GM18519 (cell line): Measurements from ENCODE around the gene PEMT.

ENCODE experiments used
- ATAC-seq: cut with Tn5 transposase; IDR thresholded peaks from one replicate; pipeline ENCODE4 v1.9.1; 2021; ENCODE audit warnings: mild to moderate bottlenecking, moderate library complexity; ENCODE audit not compliant: unreplicated experiment, low FRiP score

Gene PEMT

GRCh38 chr17:17538417-17539391, 52.8 kb downstream of the PEMT start:
- no peak for ATAC-seq

- no peak for ATAC-seq
Observed at GRCh38 chr17:17537311-17538099, 54.0 kb downstream of the PEMT start.

- no peak for ATAC-seq
Observed at GRCh38 chr17:17536702-17537101, 54.8 kb downstream of the PEMT start.

- ATAC-seq, result no peak
Observed at GRCh38 chr17:17535957-17536356, 55.6 kb downstream of the PEMT start.

GRCh38 chr17:17533901-17534441, 57.5 kb downstream of the PEMT start:
- no peak for ATAC-seq

- ATAC-seq, result no peak
Observed at GRCh38 chr17:17532991-17533390, 58.5 kb downstream of the PEMT start.

- no peak for ATAC-seq
Observed at GRCh38 chr17:17531156-17531555, 60.4 kb downstream of the PEMT start.

GRCh38 chr17:17528696-17529652, 62.5 kb downstream of the PEMT start:
- ATAC-seq, result no peak

GRCh38 chr17:17527956-17528500, 63.5 kb downstream of the PEMT start:
- ATAC-seq, result no peak

GRCh38 chr17:17527534-17527933, 64.0 kb downstream of the PEMT start:
- ATAC-seq, result no peak

- no peak for ATAC-seq
Observed at GRCh38 chr17:17526369-17526768, 65.1 kb downstream of the PEMT start.

GRCh38 chr17:17525956-17526355, 65.6 kb downstream of the PEMT start:
- ATAC-seq, result no peak

- no peak for ATAC-seq
Observed at GRCh38 chr17:17525311-17525710, 66.2 kb downstream of the PEMT start.

GRCh38 chr17:17523731-17524490, 67.6 kb downstream of the PEMT start:
- no peak for ATAC-seq

GRCh38 chr17:17523001-17523730, 68.3 kb downstream of the PEMT start:
- no peak for ATAC-seq

- no peak for ATAC-seq
Observed at GRCh38 chr17:17520599-17521232, 70.8 kb downstream of the PEMT start.

- ATAC-seq, result no peak
Observed at GRCh38 chr17:17519886-17520285, 71.6 kb downstream of the PEMT start.

- ATAC-seq, result no peak
Observed at GRCh38 chr17:17518951-17519350, 72.6 kb downstream of the PEMT start.
